ENCODE results near the gene UNC45B.

GRCh38 chr17:35192708-35193107 lies 45.1 kb downstream of the UNC45B start:
- TF ChIP-seq POLR2A (IDR thresholded peaks at IDR 0.05; ENCODE audit: low read depth, low read length) (no peak), CEBPB (IDR thresholded peaks at IDR 0.05; ENCODE audit: low read depth, low read length) (no peak), CTCF (conservative IDR thresholded peaks at IDR 0.05; ENCODE audit: low read depth, low read length) (no peak), USF2 (IDR thresholded peaks at IDR 0.05; ENCODE audit: low read depth, low read length) (no peak), RAD21 (IDR thresholded peaks at IDR 0.05; ENCODE audit: low read length) (no peak)

Measured in IMR-90 (cell line).